Ectodermal cell (in vitro differentiated cells): ENCODE results near the gene HLCS.

Experiments
- H3K27ac ChIP-seq: 2 replicates; pipeline ENCODE4 v1.7.0; 2013; ENCODE audit warnings: mild to moderate bottlenecking, low read depth, low read length; ENCODE audit not compliant: insufficient read depth, poor library complexity, severe bottlenecking
- H3K27me3 ChIP-seq: 2 replicates; pipeline ENCODE4 v1.7.0; 2013; ENCODE audit warnings: mild to moderate bottlenecking, low read length; ENCODE audit not compliant: insufficient read depth, control insufficient read depth, poor library complexity, severe bottlenecking
- H3K36me3 ChIP-seq: one replicate; pipeline ENCODE4 v1.7.0; 2013; ENCODE audit warnings: low read length; ENCODE audit not compliant: control insufficient read depth, insufficient read depth
- H3K4me1 ChIP-seq: one replicate; pipeline ENCODE4 v1.7.0; 2013; ENCODE audit warnings: low read length; ENCODE audit not compliant: control insufficient read depth, insufficient read depth
- H3K4me3 ChIP-seq: 2 replicates; pipeline ENCODE4 v1.7.0; 2013; ENCODE audit warnings: low read depth, low read length, control low read depth; ENCODE audit not compliant: insufficient read depth
- H3K9me3 ChIP-seq: 2 replicates; pipeline ENCODE4 v1.7.0; 2013; ENCODE audit warnings: mild to moderate bottlenecking, low read length, moderate library complexity; ENCODE audit not compliant: control insufficient read depth
- WGBS, 2 experiments: methylation state at CpG; one replicate each; pipeline ENCODE4 v1.1.7; 2013; ENCODE audit warnings: missing lambda C conversion rate in 2 of 2; 5-methylcytosine and 5-hydroxymethylcytosine counted together

The HLCS gene

DNA sequence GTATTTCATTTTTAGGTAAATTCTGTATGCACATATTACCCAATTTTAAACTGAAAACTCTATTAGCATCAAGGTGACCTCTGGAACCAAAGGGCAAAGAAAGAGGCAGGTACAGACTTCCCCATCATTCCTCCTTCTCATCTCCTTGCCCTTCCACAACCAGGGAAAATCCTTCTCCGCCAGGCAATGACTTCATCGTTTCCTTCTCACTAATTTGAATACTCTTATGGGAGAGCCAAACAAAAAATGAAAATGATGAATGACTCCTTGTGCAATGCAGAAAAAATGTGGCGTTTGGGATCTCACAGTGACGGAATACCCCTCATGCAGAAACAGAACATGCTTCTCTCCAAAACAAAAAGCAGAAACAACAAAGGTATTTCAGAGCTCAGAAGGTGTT lies 83.7 kb downstream of the HLCS start:
- no peak overlapping the region for H3K27ac ChIP-seq
- H3K36me3 ChIP-seq, result no peaks in the 10 kb centered on the region
- H3K9me3 ChIP-seq, result no peaks in the 10 kb centered on the region
- WGBS, 2 experiments, result 95 to 100% methylated on average over 3 to 4 of the region's 4 CpGs
- H3K4me3 ChIP-seq, result no peak overlapping the region
- no peaks in the 10 kb centered on the region for H3K27me3 ChIP-seq
- peaks cover 1% of the 10 kb centered on the region for H3K4me1 ChIP-seq

GRCh38 chr21:36881228-36881627 lies 85.2 kb downstream of the HLCS start:
- Histone ChIP-seq H3K9me3 (no peaks in the 10 kb centered on the region), H3K36me3 (no peaks in the 10 kb centered on the region), H3K4me3 (no peak overlapping the region), H3K4me1 (no peaks in the 10 kb centered on the region), H3K27me3 (no peaks in the 10 kb centered on the region), H3K27ac (no peak overlapping the region)
- 93 to 96% methylated on average over 12 of the region's 12 CpGs for WGBS, 2 experiments

DNA sequence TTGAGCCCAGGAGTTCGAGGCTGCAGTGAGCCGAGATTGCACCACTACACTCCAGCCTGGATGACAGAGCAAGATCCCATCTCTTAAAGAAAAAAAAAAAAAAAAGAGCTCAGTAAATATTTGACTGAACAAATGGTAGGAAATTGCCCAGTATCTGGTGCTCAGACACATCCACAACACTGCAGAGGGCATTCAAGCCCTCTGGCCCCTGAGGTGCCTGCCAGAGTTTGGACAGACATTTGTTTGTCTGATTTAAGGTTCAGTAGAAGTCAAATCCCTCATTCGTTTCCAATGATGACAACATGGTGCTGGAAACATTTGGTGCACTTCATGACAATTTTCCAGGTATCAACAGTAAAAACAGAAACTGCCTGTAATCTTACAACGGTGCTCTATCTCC lies 86.6 kb downstream of the HLCS start:
- H3K27me3 ChIP-seq, result no peaks in the 10 kb centered on the region
- 93 to 97% methylated on average over 4 of the region's 4 CpGs for whole genome bisulfite sequencing, 2 experiments

DNA sequence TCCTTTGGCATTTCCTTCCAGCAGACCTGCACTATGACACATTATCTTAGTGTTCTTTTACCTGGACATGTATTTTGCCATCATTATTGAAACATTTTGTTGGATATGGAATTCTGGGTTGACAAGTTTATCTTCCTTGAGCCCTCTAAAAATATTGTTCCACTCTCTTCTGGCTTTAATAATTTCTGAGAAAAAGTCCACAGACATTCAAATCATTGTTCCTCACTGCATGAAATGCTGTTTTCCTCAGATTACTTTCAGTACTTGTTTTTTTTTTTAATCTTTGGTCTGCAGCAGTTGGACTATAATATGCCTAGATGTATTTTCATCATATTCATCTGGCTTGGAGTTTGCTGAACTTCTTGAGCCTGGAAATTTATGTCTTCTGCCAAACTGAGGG lies 88.7 kb downstream of the HLCS start:
- Histone ChIP-seq H3K4me3 (no peak overlapping the region), H3K4me1 (no peaks in the 10 kb centered on the region), H3K27ac (no peak overlapping the region), H3K9me3 (no peaks in the 10 kb centered on the region), H3K27me3 (no peaks in the 10 kb centered on the region), H3K36me3 (no peaks in the 10 kb centered on the region)

More for the DNA sequence above, 86.6 kb downstream of the HLCS start:
- H3K4me1 ChIP-seq, result no peaks in the 10 kb centered on the region
- no peaks in the 10 kb centered on the region for H3K36me3 ChIP-seq
- H3K9me3 ChIP-seq, result no peaks in the 10 kb centered on the region
- H3K27ac ChIP-seq, result no peak overlapping the region
- no peak overlapping the region for H3K4me3 ChIP-seq

- H3K4me3 ChIP-seq, result no peak overlapping the region
- H3K36me3 ChIP-seq, result no peaks in the 10 kb centered on the region
- H3K4me1 ChIP-seq, result no peaks in the 10 kb centered on the region
- H3K27ac ChIP-seq, result no peak overlapping the region
- 91 to 96% methylated on average over 12 of the region's 12 CpGs for WGBS, 2 experiments
- H3K9me3 ChIP-seq, result no peaks in the 10 kb centered on the region
- H3K27me3 ChIP-seq, result no peaks in the 10 kb centered on the region
These were observed 91.8 kb downstream of the HLCS start for GRCh38 chr21:36874665-36875064.

GRCh38 chr21:36873513-36873912 lies 93.0 kb downstream of the HLCS start:
- H3K27ac ChIP-seq, result no peak overlapping the region
- H3K9me3 ChIP-seq, result no peaks in the 10 kb centered on the region
- no peaks in the 10 kb centered on the region for H3K4me1 ChIP-seq
- WGBS, 2 experiments, result 82 to 85% methylated on average over 1 of the region's 1 CpG
- H3K4me3 ChIP-seq, result no peak overlapping the region
- H3K36me3 ChIP-seq, result no peaks in the 10 kb centered on the region
- H3K27me3 ChIP-seq, result no peaks in the 10 kb centered on the region

DNA sequence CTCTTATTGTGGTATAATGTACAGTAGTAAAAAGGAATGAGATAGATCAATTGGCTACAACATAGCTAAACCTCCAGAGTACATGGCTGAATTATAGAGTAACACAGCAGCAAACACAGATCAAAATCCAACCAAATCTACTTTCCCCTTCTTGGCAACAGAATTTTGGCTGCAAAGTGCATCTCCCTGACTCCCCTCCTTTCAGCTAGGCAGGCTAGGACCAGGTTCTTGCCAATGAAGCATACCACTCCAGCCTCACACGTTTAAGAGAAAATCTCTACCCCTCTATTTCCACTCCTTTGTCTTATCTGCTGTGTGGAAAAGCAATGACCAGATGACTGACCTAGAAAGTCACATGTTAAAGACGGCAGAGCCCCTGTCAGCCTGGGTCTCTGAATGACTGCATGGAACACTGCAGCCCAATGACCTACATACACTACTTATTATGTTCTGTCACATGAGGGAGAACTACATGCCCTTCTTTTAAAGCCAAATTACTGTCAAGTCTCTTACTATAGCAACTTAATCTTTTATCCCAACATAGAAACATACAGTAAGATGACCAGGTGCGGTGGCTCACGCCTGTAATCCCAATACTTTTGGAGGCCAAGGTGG lies 99.1 kb downstream of the HLCS start:
- 81% methylated on average over 4 of the region's 4 CpGs for WGBS, 2 experiments
- H3K27ac ChIP-seq, result no peak overlapping the region
- no peaks in the 10 kb centered on the region for H3K4me1 ChIP-seq
- no peak overlapping the region for H3K4me3 ChIP-seq
- H3K9me3 ChIP-seq, result no peaks in the 10 kb centered on the region
- no peaks in the 10 kb centered on the region for H3K27me3 ChIP-seq
- H3K36me3 ChIP-seq, result no peaks in the 10 kb centered on the region

- no peaks in the 10 kb centered on the region for H3K9me3 ChIP-seq
- no peaks in the 10 kb centered on the region for H3K4me1 ChIP-seq
- WGBS, 2 experiments, result 91 to 96% methylated on average over 5 of the region's 5 CpGs
These were observed 100.0 kb downstream of the HLCS start for GRCh38 chr21:36866419-36866818.

DNA sequence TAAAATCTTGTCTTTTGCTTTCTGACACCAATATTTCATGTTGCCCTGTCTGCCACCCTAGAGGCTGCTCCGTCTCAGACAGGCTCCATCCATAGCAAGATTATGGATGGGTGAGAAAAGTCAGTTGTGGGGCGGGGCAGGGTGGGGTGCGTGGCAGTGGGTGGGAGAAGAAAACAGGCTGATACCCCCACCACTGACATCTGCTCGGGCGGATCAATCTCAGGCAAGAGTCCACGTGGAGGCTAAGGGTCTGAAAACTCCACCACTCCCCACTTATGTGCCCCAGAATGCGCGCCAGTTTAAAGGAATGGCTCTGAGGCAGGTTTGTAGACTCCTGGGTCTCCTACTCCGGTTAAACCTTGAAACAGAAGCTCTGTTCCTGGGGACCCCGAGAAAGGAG lies 101.5 kb downstream of the HLCS start:
- 93 to 94% methylated on average over 10 of the region's 10 CpGs for WGBS, 2 experiments
- H3K9me3 ChIP-seq, result no peaks in the 10 kb centered on the region
- no peak overlapping the region for H3K4me3 ChIP-seq
- no peaks in the 10 kb centered on the region for H3K27me3 ChIP-seq
- H3K27ac ChIP-seq, result no peak overlapping the region
- no peaks in the 10 kb centered on the region for H3K4me1 ChIP-seq
- no peaks in the 10 kb centered on the region for H3K36me3 ChIP-seq

More at GRCh38 chr21:36866419-36866818, 100.0 kb downstream of the HLCS start:
- no peaks in the 10 kb centered on the region for H3K36me3 ChIP-seq
- H3K27ac ChIP-seq, result no peak overlapping the region
- no peak overlapping the region for H3K4me3 ChIP-seq
- no peaks in the 10 kb centered on the region for H3K27me3 ChIP-seq

GRCh38 chr21:36863260-36863659 lies 103.2 kb downstream of the HLCS start:
- Histone ChIP-seq H3K9me3 (no peaks in the 10 kb centered on the region), H3K27me3 (no peaks in the 10 kb centered on the region), H3K27ac (no peak overlapping the region), H3K36me3 (no peaks in the 10 kb centered on the region), H3K4me1 (no peaks in the 10 kb centered on the region), H3K4me3 (no peak overlapping the region)
- WGBS, 2 experiments, result 87 to 95% methylated on average over 4 of the region's 4 CpGs
